Measurements from ENCODE around the gene PHACTR1. TPM values are rescaled to one million over a fixed set of nuclear protein-coding genes. Genes with fewer than 3 reads are reported as not detected.

Gene PHACTR1
- total RNA-seq, 1 experiment from 2014 or later, result 0.21 TPM

- no peaks in the 10 kb centered on the region for H3K9me3 Mint-ChIP-seq (ENCODE audit: low read depth, unreplicated experiment)
- H3K27ac Mint-ChIP-seq (ENCODE audit: unreplicated experiment), result no peak overlapping the region
- TF ChIP-seq CTCF (IDR thresholded peaks at IDR 0.05; ENCODE audit: unreplicated experiment), result no peak
- CTCF ChIA-PET, result interaction anchor here (0.6 kb wide), 1 partner anchor 174 kb away, joined by 4 read pairs; no protein-coding TSS in a partner anchor
- no peak overlapping the region for H3K4me3 Mint-ChIP-seq (ENCODE audit: low read depth, unreplicated experiment)
- no TSS peak for BruUV-seq (replicated peaks)
- no peak for DNase-seq
- no peaks in the 10 kb centered on the region for H3K4me1 Mint-ChIP-seq (ENCODE audit: low read depth, unreplicated experiment)
- peaks cover 96% of the 10 kb centered on the region for H3K27me3 Mint-ChIP-seq (ENCODE audit: unreplicated experiment)
- intact Hi-C loops (cut with micrococcal nuclease; ENCODE audit: unreplicated experiment), result no loop called here
- H3K36me3 Mint-ChIP-seq (ENCODE audit: insufficient read depth, unreplicated experiment), result no peaks in the 10 kb centered on the region
Measured at GRCh38 chr6:13011612-13012146, 295.1 kb downstream of the PHACTR1 start.

- Mint-ChIP-seq H3K36me3 (ENCODE audit: insufficient read depth, unreplicated experiment) (no peaks in the 10 kb centered on the region), H3K4me3 (ENCODE audit: low read depth, unreplicated experiment) (no peak overlapping the region), H3K27me3 (ENCODE audit: unreplicated experiment) (peaks cover 96% of the 10 kb centered on the region), H3K4me1 (ENCODE audit: low read depth, unreplicated experiment) (no peaks in the 10 kb centered on the region), H3K9me3 (ENCODE audit: low read depth, unreplicated experiment) (no peaks in the 10 kb centered on the region), H3K27ac (ENCODE audit: unreplicated experiment) (no peak overlapping the region)
- no TSS peak for BruUV-seq (replicated peaks)
- CTCF ChIA-PET, result interaction anchor here (0.6 kb wide), 1 partner anchor 173 kb away, joined by 4 read pairs; no protein-coding TSS in a partner anchor
- intact Hi-C loops (cut with micrococcal nuclease; ENCODE audit: unreplicated experiment), result no loop called here
- TF ChIP-seq CTCF (IDR thresholded peaks at IDR 0.05; ENCODE audit: unreplicated experiment), result no peak
- no peak for DNase-seq
Measured at GRCh38 chr6:13012296-13012695, 295.7 kb downstream of the PHACTR1 start.

GRCh38 chr6:13012977-13013680 lies 296.6 kb downstream of the PHACTR1 start:
- Mint-ChIP-seq H3K4me1 (ENCODE audit: low read depth, unreplicated experiment) (no peaks in the 10 kb centered on the region), H3K9me3 (ENCODE audit: low read depth, unreplicated experiment) (no peaks in the 10 kb centered on the region), H3K27ac (ENCODE audit: unreplicated experiment) (no peak overlapping the region), H3K4me3 (ENCODE audit: low read depth, unreplicated experiment) (peak overlapping the region; percentile 45), H3K36me3 (ENCODE audit: insufficient read depth, unreplicated experiment) (no peaks in the 10 kb centered on the region), H3K27me3 (ENCODE audit: unreplicated experiment) (peaks cover 89% of the 10 kb centered on the region)
- CTCF ChIA-PET, result no interaction called here
- no peak for TF ChIP-seq CTCF (IDR thresholded peaks at IDR 0.05; ENCODE audit: unreplicated experiment)
- intact Hi-C loops (cut with micrococcal nuclease; ENCODE audit: unreplicated experiment), result no loop called here
- DNase-seq, result peak; percentile 1
- no TSS peak for BruUV-seq (replicated peaks)

- H3K27me3 Mint-ChIP-seq (ENCODE audit: unreplicated experiment), result peaks cover 81% of the 10 kb centered on the region
- CTCF ChIA-PET, result interaction anchor here (0.6 kb wide), 1 partner anchor 246 kb away, joined by 8 read pairs; no protein-coding TSS in a partner anchor
- peak overlapping the region; percentile 51 for H3K4me3 Mint-ChIP-seq (ENCODE audit: low read depth, unreplicated experiment)
- no peak overlapping the region for H3K27ac Mint-ChIP-seq (ENCODE audit: unreplicated experiment)
- no peaks in the 10 kb centered on the region for H3K9me3 Mint-ChIP-seq (ENCODE audit: low read depth, unreplicated experiment)
- H3K36me3 Mint-ChIP-seq (ENCODE audit: insufficient read depth, unreplicated experiment), result no peaks in the 10 kb centered on the region
- DNase-seq, result no peak
- TF ChIP-seq CTCF (IDR thresholded peaks at IDR 0.05; ENCODE audit: unreplicated experiment), result no peak
- no TSS peak for BruUV-seq (replicated peaks)
- H3K4me1 Mint-ChIP-seq (ENCODE audit: low read depth, unreplicated experiment), result no peaks in the 10 kb centered on the region
- intact Hi-C loops (cut with micrococcal nuclease; ENCODE audit: unreplicated experiment), result no loop called here
Measured at GRCh38 chr6:13013681-13014503, 297.3 kb downstream of the PHACTR1 start.

Measured in Calu3 (cell line).